Measurements from ENCODE around the gene GNPTAB.

DNA sequence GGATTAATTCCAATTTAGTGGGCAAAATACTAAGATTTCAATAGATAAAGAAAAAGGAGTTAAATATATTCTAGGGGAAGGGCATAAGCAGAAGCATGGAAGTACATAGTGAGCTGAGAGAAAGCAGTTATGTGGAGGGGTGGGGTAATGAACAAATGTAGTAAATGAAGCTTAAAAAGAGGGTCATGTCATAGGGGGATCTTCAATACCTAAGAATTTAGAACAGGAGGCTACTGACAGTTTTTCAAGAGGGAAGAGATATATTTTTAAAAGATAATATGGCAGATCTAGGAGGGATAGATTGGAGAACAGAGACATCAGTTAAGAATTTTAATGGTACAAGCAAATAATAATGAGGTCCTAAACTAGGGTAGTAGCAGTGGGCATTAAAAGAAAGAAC, 100.9 kb downstream of the GNPTAB start:
- TF ChIP-seq, protein P1, sequence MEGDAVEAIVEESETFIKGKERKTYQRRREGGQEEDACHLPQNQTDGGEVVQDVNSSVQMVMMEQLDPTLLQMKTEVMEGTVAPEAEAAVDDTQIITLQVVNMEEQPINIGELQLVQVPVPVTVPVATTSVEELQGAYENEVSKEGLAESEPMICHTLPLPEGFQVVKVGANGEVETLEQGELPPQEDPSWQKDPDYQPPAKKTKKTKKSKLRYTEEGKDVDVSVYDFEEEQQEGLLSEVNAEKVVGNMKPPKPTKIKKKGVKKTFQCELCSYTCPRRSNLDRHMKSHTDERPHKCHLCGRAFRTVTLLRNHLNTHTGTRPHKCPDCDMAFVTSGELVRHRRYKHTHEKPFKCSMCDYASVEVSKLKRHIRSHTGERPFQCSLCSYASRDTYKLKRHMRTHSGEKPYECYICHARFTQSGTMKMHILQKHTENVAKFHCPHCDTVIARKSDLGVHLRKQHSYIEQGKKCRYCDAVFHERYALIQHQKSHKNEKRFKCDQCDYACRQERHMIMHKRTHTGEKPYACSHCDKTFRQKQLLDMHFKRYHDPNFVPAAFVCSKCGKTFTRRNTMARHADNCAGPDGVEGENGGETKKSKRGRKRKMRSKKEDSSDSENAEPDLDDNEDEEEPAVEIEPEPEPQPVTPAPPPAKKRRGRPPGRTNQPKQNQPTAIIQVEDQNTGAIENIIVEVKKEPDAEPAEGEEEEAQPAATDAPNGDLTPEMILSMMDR (conservative IDR thresholded peaks at IDR 0.05), result no peak
- no peak for TF ChIP-seq EZH2 (IDR thresholded peaks at IDR 0.05; ENCODE audit: low read depth)

All from PC-9 (cell line).